Left lung (tissue), 8 donors: ENCODE data around the gene LILRB4. TPM values are rescaled to one million over a fixed set of nuclear protein-coding genes. Genes with fewer than 3 reads are reported as not detected.

Experiments used
- microRNA-seq, 2 donors: library from miRNA; unstranded; fragments of <30 nt; microRNA quantifications; one replicate each; pipeline ENCODE4, GENCODE V29; 2019
- polyA plus RNA-seq, 6 donors: library from polyadenylated mRNA; unstranded; fragments of 120-200 nt; gene quantifications; one replicate each; pipeline ENCODE4 v1.2.1, GENCODE V29; 2013; ENCODE audit not compliant: insufficient read length in 6 of 6
- total RNA-seq, 2 donors: library from RNA; stranded (reverse); fragmentation: NEBNext Ultra II Directional; extraction: Animal tissue kit (Norgen Biotek cat#: 25700); gene quantifications; one replicate each; pipeline ENCODE4 v1.2.1, GENCODE V29; 2021
- donor health status: DM: no; HTN: yes; CAD: no.
- donor health status: DM: no; HTN: no; CAD: no.

LILRB4 gene
- total and polyA plus RNA-seq, 8 donors, result 0.56 to 44.4 (median 1.2) TPM

Small RNA genes lying within 50 kb of the gene (microRNA-seq; reads per million reads assigned to microRNA genes)
- 0 reads per million in 2 donors for gene MIR8061

Other genes starting within 250 kb of the LILRB4 start
- not detected for gene TTYH1, start 247.5 kb upstream of the LILRB4 start, total RNA-seq
- gene TTYH1, start 247.5 kb upstream of the LILRB4 start, polyA plus RNA-seq, result 10 to 100 TPM in 1 of 6 donors, 1 to 10 TPM in 5; 2.3 to 13.4 (median 4.7) TPM
- 100 to 1,000 TPM; 138 to 144 TPM for gene LENG8, start 213.8 kb upstream of the LILRB4 start, total RNA-seq
- gene LENG8, start 213.8 kb upstream of the LILRB4 start, polyA plus RNA-seq, result 100 to 1,000 TPM; 121 to 213 (median 166) TPM
- gene LENG9, start 199.2 kb upstream of the LILRB4 start, total RNA-seq, result 1 to 10 TPM; 5.4 to 8.8 TPM
- gene LENG9, start 199.2 kb upstream of the LILRB4 start, polyA plus RNA-seq, result 1 to 10 TPM; 3.2 to 5.3 (median 4.5) TPM
- 10 to 100 TPM; 20.4 to 29.8 TPM for gene CDC42EP5, start 189.7 kb upstream of the LILRB4 start, total RNA-seq
- 10 to 100 TPM; 24.0 to 57.6 (median 33.4) TPM for gene CDC42EP5, start 189.7 kb upstream of the LILRB4 start, polyA plus RNA-seq
- 1 to 10 TPM; 1.0 to 1.4 TPM for gene LAIR2, start 160.2 kb upstream of the LILRB4 start, total RNA-seq
- 1 to 10 TPM in 1 of 6 donors, not detected in 5; 3.1 TPM for gene LAIR2, start 160.2 kb upstream of the LILRB4 start, polyA plus RNA-seq
- 10 to 100 TPM in 1 of 2 donors, 1 to 10 TPM in 1; 6.2 to 39.7 TPM for gene LILRA2, start 89.2 kb upstream of the LILRB4 start, total RNA-seq
- gene LILRA2, start 89.2 kb upstream of the LILRB4 start, polyA plus RNA-seq, result 1 to 10 TPM in 3 of 6 donors, under 1 TPM in 3; 0.86 to 1.5 (median 1.0) TPM
- 10 to 100 TPM in 1 of 2 donors, 1 to 10 TPM in 1; 1.8 to 13.5 TPM for gene LILRA1, start 69.4 kb upstream of the LILRB4 start, total RNA-seq
- under 1 TPM; 0.45 to 0.76 (median 0.57) TPM for gene LILRA1, start 69.4 kb upstream of the LILRB4 start, polyA plus RNA-seq
- gene LILRB1, start 32.5 kb upstream of the LILRB4 start, total RNA-seq, result 10 to 100 TPM; 10.9 to 47.3 TPM
- gene LILRB1, start 32.5 kb upstream of the LILRB4 start, polyA plus RNA-seq, result 1 to 10 TPM; 1.2 to 2.6 (median 1.4) TPM
- gene KIR3DL3, start 61.5 kb downstream of the LILRB4 start, total RNA-seq, result not detected
- not detected for gene KIR3DL3, start 61.5 kb downstream of the LILRB4 start, polyA plus RNA-seq
- gene KIR2DL3, start 75.5 kb downstream of the LILRB4 start, total RNA-seq, result under 1 TPM in 1 of 2 donors, not detected in 1; 0.18 TPM
- under 1 TPM in 4 of 6 donors, not detected in 2; 0.10 to 0.23 (median 0.12) TPM for gene KIR2DL3, start 75.5 kb downstream of the LILRB4 start, polyA plus RNA-seq
- gene KIR2DL1, start 106.8 kb downstream of the LILRB4 start, total RNA-seq, result under 1 TPM; 0.20 to 0.47 TPM
- under 1 TPM in 3 of 6 donors, not detected in 3; 0.14 to 0.28 (median 0.14) TPM for gene KIR2DL1, start 106.8 kb downstream of the LILRB4 start, polyA plus RNA-seq
- gene KIR2DL4, start 140.6 kb downstream of the LILRB4 start, total RNA-seq, result under 1 TPM in 1 of 2 donors, not detected in 1; 0.76 TPM
- not detected for gene KIR2DL4, start 140.6 kb downstream of the LILRB4 start, polyA plus RNA-seq
- under 1 TPM; 0.15 to 0.76 TPM for gene KIR3DL1, start 153.5 kb downstream of the LILRB4 start, total RNA-seq
- under 1 TPM in 3 of 6 donors, not detected in 3; 0.08 to 0.15 (median 0.11) TPM for gene KIR3DL1, start 153.5 kb downstream of the LILRB4 start, polyA plus RNA-seq
- gene KIR2DS4, start 169.7 kb downstream of the LILRB4 start, total RNA-seq, result under 1 TPM; 0.41 to 0.71 TPM
- gene KIR2DS4, start 169.7 kb downstream of the LILRB4 start, polyA plus RNA-seq, result under 1 TPM in 4 of 6 donors, not detected in 2; 0.15 to 0.34 (median 0.25) TPM
- gene KIR3DL2, start 187.5 kb downstream of the LILRB4 start, total RNA-seq, result under 1 TPM; 0.20 to 0.42 TPM
- under 1 TPM in 1 of 6 donors, not detected in 5; 0.10 TPM for gene KIR3DL2, start 187.5 kb downstream of the LILRB4 start, polyA plus RNA-seq
- 10 to 100 TPM in 1 of 2 donors, under 1 TPM in 1; 0.99 to 19.5 TPM for gene FCAR, start 211.2 kb downstream of the LILRB4 start, total RNA-seq
- 1 to 10 TPM in 1 of 6 donors, under 1 TPM in 5; 0.40 to 1.0 (median 0.79) TPM for gene FCAR, start 211.2 kb downstream of the LILRB4 start, polyA plus RNA-seq
- 1 to 10 TPM in 1 of 2 donors, under 1 TPM in 1; 0.73 to 2.6 TPM for gene NCR1, start 243.2 kb downstream of the LILRB4 start, total RNA-seq
- gene NCR1, start 243.2 kb downstream of the LILRB4 start, polyA plus RNA-seq, result 1 to 10 TPM in 1 of 6 donors, under 1 TPM in 5; 0.26 to 2.5 (median 0.52) TPM